OCI-LY7 (cell line): ENCODE measurements around the gene PFKL.

Source experiments
- EZH2phosphoT487 ChIP-seq: fragments of 200-600 bp; sonication (generic); IDR thresholded peaks from 2 replicates; pipeline ENCODE4 v1.6.1; 2018; ENCODE audit warnings: low read depth, borderline replicate concordance, mild to moderate bottlenecking, mixed run types, antibody characterized with exemption, low read length, moderate library complexity, mixed read lengths
- TF ChIP-seq, protein P1 (sequence below): fragments of 200-600 bp; sonication (generic); conservative IDR thresholded peaks from 2 replicates; pipeline ENCODE4 v1.5.1; 2014; ENCODE audit warnings: mild to moderate bottlenecking, antibody characterized with exemption, low read length, moderate library complexity, mixed read lengths

DNA sequence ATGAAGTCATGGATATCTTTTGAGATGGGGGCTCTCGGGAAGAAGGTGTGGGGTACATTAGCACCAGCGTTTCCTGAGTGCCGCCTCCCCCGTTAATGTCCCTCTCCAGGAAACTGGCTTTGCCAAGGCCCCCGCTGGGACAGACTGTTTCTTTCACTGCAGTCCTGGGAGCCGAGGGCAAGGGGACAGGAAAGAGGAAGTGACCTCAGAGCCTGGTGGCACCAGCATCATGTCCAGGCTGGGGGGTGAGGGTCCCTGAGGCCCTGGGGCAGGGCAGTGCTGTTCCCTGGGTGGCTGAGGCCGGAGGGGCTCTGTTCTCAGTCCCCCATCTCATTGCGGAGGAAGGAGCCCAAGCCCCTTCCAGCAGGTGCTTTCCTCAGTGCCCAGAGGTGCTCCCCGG lies 5.8 kb downstream of the PFKL start:
- TF ChIP-seq, protein P1, sequence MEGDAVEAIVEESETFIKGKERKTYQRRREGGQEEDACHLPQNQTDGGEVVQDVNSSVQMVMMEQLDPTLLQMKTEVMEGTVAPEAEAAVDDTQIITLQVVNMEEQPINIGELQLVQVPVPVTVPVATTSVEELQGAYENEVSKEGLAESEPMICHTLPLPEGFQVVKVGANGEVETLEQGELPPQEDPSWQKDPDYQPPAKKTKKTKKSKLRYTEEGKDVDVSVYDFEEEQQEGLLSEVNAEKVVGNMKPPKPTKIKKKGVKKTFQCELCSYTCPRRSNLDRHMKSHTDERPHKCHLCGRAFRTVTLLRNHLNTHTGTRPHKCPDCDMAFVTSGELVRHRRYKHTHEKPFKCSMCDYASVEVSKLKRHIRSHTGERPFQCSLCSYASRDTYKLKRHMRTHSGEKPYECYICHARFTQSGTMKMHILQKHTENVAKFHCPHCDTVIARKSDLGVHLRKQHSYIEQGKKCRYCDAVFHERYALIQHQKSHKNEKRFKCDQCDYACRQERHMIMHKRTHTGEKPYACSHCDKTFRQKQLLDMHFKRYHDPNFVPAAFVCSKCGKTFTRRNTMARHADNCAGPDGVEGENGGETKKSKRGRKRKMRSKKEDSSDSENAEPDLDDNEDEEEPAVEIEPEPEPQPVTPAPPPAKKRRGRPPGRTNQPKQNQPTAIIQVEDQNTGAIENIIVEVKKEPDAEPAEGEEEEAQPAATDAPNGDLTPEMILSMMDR: no peak
- no peak for TF ChIP-seq EZH2phosphoT487
